NB4 (cell line): ENCODE results near the gene PPP1R2B.

Source experiments
- DNase-seq: peaks from one replicate; pipeline ENCODE4 v3.0.0; 2010; ENCODE audit warnings: low read depth
- H3K4me3 ChIP-seq: one replicate; pipeline ENCODE4 v1.5.1; 2011; ENCODE audit warnings: mild to moderate bottlenecking, low read depth, low read length, moderate library complexity
- CTCF ChIP-seq: IDR thresholded peaks from one replicate; pipeline ENCODE4 v1.5.1; 2012; ENCODE audit warnings: low read depth, low read length
- MAX ChIP-seq: IDR thresholded peaks from 2 replicates; pipeline ENCODE4 v1.6.1; 2011; ENCODE audit warnings: low read depth, low read length
- MYC ChIP-seq: IDR thresholded peaks from 2 replicates; pipeline ENCODE4 v1.6.1; 2011; ENCODE audit warnings: low read depth, low read length
- POLR2A ChIP-seq: IDR thresholded peaks from 2 replicates; pipeline ENCODE4 v1.6.1; 2011; ENCODE audit warnings: mild to moderate bottlenecking; ENCODE audit not compliant: insufficient read length; ENCODE audit errors: extremely low read depth

PPP1R2B gene

GRCh38 chr5:156879665-156880285 lies 29.7 kb downstream of the PPP1R2B start:
- TF ChIP-seq CTCF (no peak), MAX (no peak), MYC (no peak), POLR2A (no peak)
- no peak overlapping the region for H3K4me3 ChIP-seq
- DNase-seq = no peak

GRCh38 chr5:156883316-156883875 lies 33.3 kb downstream of the PPP1R2B start:
- no peak overlapping the region for H3K4me3 ChIP-seq
- TF ChIP-seq POLR2A = no peak
- TF ChIP-seq MYC = no peak
- TF ChIP-seq MAX = no peak
- no peak for TF ChIP-seq CTCF
- no peak for DNase-seq

- H3K4me3 ChIP-seq = no peak overlapping the region
- TF ChIP-seq CTCF = no peak
- no peak for TF ChIP-seq POLR2A
- no peak for TF ChIP-seq MAX
- TF ChIP-seq MYC = no peak
- DNase-seq = no peak
These were observed 38.4 kb downstream of the PPP1R2B start for GRCh38 chr5:156888520-156888919.

GRCh38 chr5:156892223-156892622 lies 42.1 kb downstream of the PPP1R2B start:
- no peak overlapping the region for H3K4me3 ChIP-seq
- TF ChIP-seq CTCF (no peak), MYC (no peak), POLR2A (no peak)
- DNase-seq = no peak

GRCh38 chr5:156892864-156893263 lies 42.8 kb downstream of the PPP1R2B start:
- no peak overlapping the region for H3K4me3 ChIP-seq
- DNase-seq = no peak
- TF ChIP-seq MYC (no peak), CTCF (no peak), POLR2A (no peak), MAX (no peak)

GRCh38 chr5:156893517-156893916 lies 43.4 kb downstream of the PPP1R2B start:
- DNase-seq = no peak
- no peak for TF ChIP-seq MYC
- no peak for TF ChIP-seq CTCF
- no peak for TF ChIP-seq MAX
- no peak for TF ChIP-seq POLR2A
- no peak overlapping the region for H3K4me3 ChIP-seq
